ENCODE results near the gene PEX6. TPM values are rescaled to one million over a fixed set of nuclear protein-coding genes. Genes with fewer than 3 reads are reported as not detected.

The PEX6 gene
- total and polyA plus RNA-seq, 2 of the 13 experiments (the other 11 are each of a cell fraction or from before 2014, with no cell fraction given): 5.1 to 6.7 TPM

DNA sequence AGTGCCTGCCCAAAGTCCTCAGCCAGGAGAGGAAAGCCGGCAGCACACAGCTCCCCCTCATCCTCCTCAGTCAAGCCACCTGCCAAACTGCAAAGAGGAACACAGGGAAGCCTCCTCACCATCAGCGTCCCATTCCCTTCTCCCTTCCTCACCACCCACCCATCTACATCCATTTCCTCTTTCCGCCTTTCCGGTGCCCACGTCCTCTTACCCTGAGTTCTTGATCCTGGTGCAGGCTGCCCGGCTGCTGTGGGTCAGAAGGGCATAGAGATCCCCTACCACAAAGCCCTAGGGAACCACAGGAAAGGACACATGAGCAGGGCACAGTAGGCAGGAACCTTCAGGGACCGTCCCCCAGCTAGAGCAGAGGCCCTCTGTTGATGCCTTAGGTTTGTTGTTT is 12.4 kb downstream of the PEX6 start:
- TF ChIP-seq ZFP82 (CRISPR knock-in tag; IDR thresholded peaks at IDR 0.05; ENCODE audit: borderline replicate concordance): no peak
- TF ChIP-seq, protein P1, sequence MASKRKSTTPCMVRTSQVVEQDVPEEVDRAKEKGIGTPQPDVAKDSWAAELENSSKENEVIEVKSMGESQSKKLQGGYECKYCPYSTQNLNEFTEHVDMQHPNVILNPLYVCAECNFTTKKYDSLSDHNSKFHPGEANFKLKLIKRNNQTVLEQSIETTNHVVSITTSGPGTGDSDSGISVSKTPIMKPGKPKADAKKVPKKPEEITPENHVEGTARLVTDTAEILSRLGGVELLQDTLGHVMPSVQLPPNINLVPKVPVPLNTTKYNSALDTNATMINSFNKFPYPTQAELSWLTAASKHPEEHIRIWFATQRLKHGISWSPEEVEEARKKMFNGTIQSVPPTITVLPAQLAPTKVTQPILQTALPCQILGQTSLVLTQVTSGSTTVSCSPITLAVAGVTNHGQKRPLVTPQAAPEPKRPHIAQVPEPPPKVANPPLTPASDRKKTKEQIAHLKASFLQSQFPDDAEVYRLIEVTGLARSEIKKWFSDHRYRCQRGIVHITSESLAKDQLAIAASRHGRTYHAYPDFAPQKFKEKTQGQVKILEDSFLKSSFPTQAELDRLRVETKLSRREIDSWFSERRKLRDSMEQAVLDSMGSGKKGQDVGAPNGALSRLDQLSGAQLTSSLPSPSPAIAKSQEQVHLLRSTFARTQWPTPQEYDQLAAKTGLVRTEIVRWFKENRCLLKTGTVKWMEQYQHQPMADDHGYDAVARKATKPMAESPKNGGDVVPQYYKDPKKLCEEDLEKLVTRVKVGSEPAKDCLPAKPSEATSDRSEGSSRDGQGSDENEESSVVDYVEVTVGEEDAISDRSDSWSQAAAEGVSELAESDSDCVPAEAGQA (IDR thresholded peaks at IDR 0.05; ENCODE audit: low read depth): no peak
- TF ChIP-seq, protein P1 (CRISPR knock-in tag; IDR thresholded peaks at IDR 0.05; ENCODE audit: borderline replicate concordance): no peak
- Histone ChIP-seq H3K79me2 (ENCODE audit: insufficient read depth, low read length) (no peaks in the 10 kb centered on the region), H3K36me3 (replicated peaks in 1 of 2; ENCODE audit: control insufficient read depth in 1 of 2, insufficient read depth in 2 of 2, low read length in 2 of 2) (0 out of 5 replicates have a peak, but pooled peaks cover 0 to 1% of the 10 kb centered on the region in 2 experiments), H3K4me2 (ENCODE audit: low read depth, low read length) (no peak overlapping the region), H2AFZ (ENCODE audit: low read length) (no peak overlapping the region), H3K9ac (ENCODE audit: insufficient read depth, low read depth, low read length) (no peak overlapping the region), H3K4me3 (replicated peaks in 1 of 3; ENCODE audit: insufficient read depth in 1 of 3, low read depth in 2 of 3, low read length in 3 of 3) (no peak overlapping the region), H3K27ac (ENCODE audit: extremely low read length, insufficient read depth, low read length) (no peak overlapping the region), H3K27me3 (ENCODE audit: control insufficient read depth in 1 of 2, insufficient read depth in 2 of 2, low read length in 2 of 2) (no peaks in the 10 kb centered on the region), H4K20me1 (ENCODE audit: insufficient read depth, low read length) (no peaks in the 10 kb centered on the region), H3K4me1 (ENCODE audit: insufficient read depth, low read length) (peaks cover 43% of the 10 kb centered on the region), H3K9me3 (ENCODE audit: low read length) (no peaks in the 10 kb centered on the region)
- ATAC-seq (no peak), DNase-seq (ENCODE audit: low spot score) (no peak), FAIRE-seq (no peak)
- intact Hi-C loops (cut with micrococcal nuclease; ENCODE audit: unreplicated experiment): no loop called here
- no TSS peak for BruUV-seq (replicated peaks)
- ChIA-PET CTCF (ENCODE audit: low intra/inter-chr PET ratio, low total read pairs) (no interaction called here), POLR2A (interaction anchor here (1.0 to 3.2 kb wide), 4 partner anchors 12 to 48 kb away, joined by 3 to 25 read pairs (median 4); partner anchors contain the start of genes CNPY3, KLHDC3, PEX6 and PPP2R5D)
- in situ Hi-C loops (cut with HindIII; ENCODE audit: extremely low pct_ligation_motif_present, low pct_unique_long_range_greater_than_20kb): no loop called here
- WGBS (ENCODE audit: low lambda C conversion rate): 91% methylated on average over 7 of the region's 7 CpGs

Measured in HepG2 (cell line).